ENCODE measurements around the gene NPM3. TPM values are rescaled to one million over a fixed set of nuclear protein-coding genes. Genes with fewer than 3 reads are reported as not detected.
"Not testable (repeated sequence)": the region's sequence is repeated elsewhere in the genome, so short reads cannot be mapped to it uniquely, and the experiment has no call there.

Gene NPM3
- total RNA-seq, 4 donors from 2014 or later: 15.6 to 31.5 (median 16.5) TPM

- Histone ChIP-seq H3K4me1 (peaks cover 0 to 4% (median 1%) of the 10 kb centered on the region in 4 donors), H3K9me3 (no peaks in the 10 kb centered on the region), H3K27ac (replicated peaks in 1 of 4) (no peak overlapping the region), H3K4me3 (no peak overlapping the region), H3K27me3 (no peaks in the 10 kb centered on the region), H3K36me3 (peaks cover 68 to 100% (median 98%) of the 10 kb centered on the region in 4 donors)
- WGBS: 91% methylated on average over 7 of the region's 7 CpGs
- no peak for DNase-seq (ENCODE audit: extremely low spot score)
- intact Hi-C loops (cut with DNase I): no loop called here
- TF ChIP-seq EP300 (IDR thresholded peaks at IDR 0.05): no peak
- TF ChIP-seq CTCF (IDR thresholded peaks at IDR 0.05): no peak
- no peak for TF ChIP-seq POLR2AphosphoS5 (IDR thresholded peaks at IDR 0.05)
- TF ChIP-seq POLR2A (IDR thresholded peaks at IDR 0.05; ENCODE audit: low read depth): no peak
Measured at GRCh38 chr10:101789686-101790085, 6.4 kb upstream of the NPM3 start.

- H3K4me3 ChIP-seq; DNase-seq (ENCODE audit: extremely low spot score); H3K27me3 ChIP-seq; H3K27ac ChIP-seq (replicated peaks in 1 of 4); H3K4me1 ChIP-seq; intact Hi-C loops (cut with DNase I); H3K9me3 ChIP-seq: not testable (repeated sequence)
- WGBS: 88% methylated on average over 9 of the region's 9 CpGs
- H3K36me3 ChIP-seq: peaks cover 65 to 100% (median 98%) of the 10 kb centered on the region in 4 donors
Measured at GRCh38 chr10:101789231-101789630, 6.0 kb upstream of the NPM3 start.

GRCh38 chr10:101785801-101786200 is 2.6 kb upstream of the NPM3 start:
- no peaks in the 10 kb centered on the region for H3K9me3 ChIP-seq
- H3K4me1 ChIP-seq: peaks cover 20 to 40% (median 34%) of the 10 kb centered on the region in 4 donors
- no peaks in the 10 kb centered on the region for H3K27me3 ChIP-seq
- no peak overlapping the region for H3K4me3 ChIP-seq
- no peak overlapping the region for H3K27ac ChIP-seq (replicated peaks in 1 of 4)
- WGBS: 85% methylated on average over 2 of the region's 2 CpGs
- peak in 1 of 2 donors; percentile 9 for TF ChIP-seq POLR2AphosphoS5 (IDR thresholded peaks at IDR 0.05)
- TF ChIP-seq CTCF (IDR thresholded peaks at IDR 0.05): no peak
- no peak for DNase-seq (ENCODE audit: extremely low spot score)
- intact Hi-C loops (cut with DNase I): no loop called here
- peaks cover 38 to 70% (median 68%) of the 10 kb centered on the region in 4 donors for H3K36me3 ChIP-seq

- intact Hi-C loops (cut with DNase I): loop anchor here (5.0 kb wide), 3 partner anchors 33 to 223 kb away; partner anchors contain the start of gene OGA
- TF ChIP-seq POLR2A (IDR thresholded peaks at IDR 0.05; ENCODE audit: low read depth): no peak
- TF ChIP-seq EP300 (IDR thresholded peaks at IDR 0.05): no peak
- Histone ChIP-seq H3K27me3 (peaks cover 0 to 3% (median 2%) of the 10 kb centered on the region in 4 donors), H3K9me3 (no peaks in the 10 kb centered on the region), H3K36me3 (peaks cover 32 to 57% (median 55%) of the 10 kb centered on the region in 4 donors), H3K4me1 (peaks cover 32 to 52% (median 47%) of the 10 kb centered on the region in 4 donors), H3K27ac (replicated peaks in 1 of 4) (no peak overlapping the region), H3K4me3 (no peak overlapping the region)
- WGBS: 70% methylated on average over 2 of the region's 2 CpGs
- no peak for DNase-seq (ENCODE audit: extremely low spot score)
Measured at GRCh38 chr10:101784558-101784957, 1.3 kb upstream of the NPM3 start.

GRCh38 chr10:101783736-101784118 is 481 bp upstream of the NPM3 start:
- peaks cover 0 to 11% (median 7%) of the 10 kb centered on the region in 4 donors for H3K27me3 ChIP-seq
- 46% methylated on average over 7 of the region's 10 CpGs for WGBS
- H3K27ac ChIP-seq (replicated peaks in 1 of 4): peak overlapping the region; percentile 32 to 69 (median 42)
- no peak for TF ChIP-seq CTCF (IDR thresholded peaks at IDR 0.05)
- TF ChIP-seq POLR2A (IDR thresholded peaks at IDR 0.05; ENCODE audit: low read depth): no peak
- no peak for TF ChIP-seq POLR2AphosphoS5 (IDR thresholded peaks at IDR 0.05)
- no peak for TF ChIP-seq EP300 (IDR thresholded peaks at IDR 0.05)
- peaks cover 26 to 49% (median 47%) of the 10 kb centered on the region in 4 donors for H3K36me3 ChIP-seq
- peak overlapping the region; percentile 60 to 74 (median 64) for H3K4me3 ChIP-seq
- no peak for DNase-seq (ENCODE audit: extremely low spot score)
- intact Hi-C loops (cut with DNase I): loop anchor here (5.0 kb wide), 3 partner anchors 34 to 224 kb away; partner anchors contain the start of gene OGA
- H3K9me3 ChIP-seq: no peaks in the 10 kb centered on the region
- H3K4me1 ChIP-seq: peaks cover 40 to 61% (median 55%) of the 10 kb centered on the region in 4 donors
